ENCODE data around the gene CTNNA3.

- TF ChIP-seq CTCF (IDR thresholded peaks at IDR 0.05) (no peak), POLR2A (IDR thresholded peaks at IDR 0.05) (no peak)
Observed at GRCh38 chr10:66980246-66980815, 715.7 kb downstream of the CTNNA3 start.
